Measurements from ENCODE around the gene CFAP91.

Gene CFAP91

GRCh38 chr3:119702530-119703527 lies at the start of gene CFAP91:
TSS of gene CFAP91 (plus strand) at chr3:119703022. CDS start at chr3:119703099, 77 bp downstream.
- Histone ChIP-seq H3K36me3 (ENCODE audit: control insufficient read depth, insufficient read depth, low read length) (no peaks in the 10 kb centered on the region), H3K27me3 (ENCODE audit: control insufficient read depth, insufficient read depth, low read length) (no peaks in the 10 kb centered on the region), H3K27ac (peak within 1 kb of the TSS; percentile 33), H3K4me1 (peaks cover 7% of the 10 kb centered on the region), H3K4me2 (ENCODE audit: low read length) (peak within 1 kb of the TSS; percentile 94), H3K9me3 (ENCODE audit: control insufficient read depth, low read length) (no peaks in the 10 kb centered on the region), H2AFZ (peak within 1 kb of the TSS; percentile 95), H3K4me3 (ENCODE audit: low read depth, low read length) (peak within 1 kb of the TSS; percentile 83), H3K9ac (peak within 1 kb of the TSS; percentile 3), H3K79me2 (no peaks in the 10 kb centered on the region)
- no peak for TF ChIP-seq CTCF (IDR thresholded peaks at IDR 0.05)

- Histone ChIP-seq H3K36me3 (ENCODE audit: control insufficient read depth, insufficient read depth, low read length) (peaks cover 2% of the 10 kb centered on the region), H3K4me1 (peaks cover 3% of the 10 kb centered on the region), H3K27ac (no peak overlapping the region), H3K4me2 (ENCODE audit: low read length) (no peak overlapping the region), H3K9me3 (ENCODE audit: control insufficient read depth, low read length) (no peaks in the 10 kb centered on the region), H3K4me3 (ENCODE audit: low read depth, low read length) (no peak overlapping the region), H3K79me2 (no peaks in the 10 kb centered on the region), H2AFZ (no peak overlapping the region), H3K9ac (no peak overlapping the region), H3K27me3 (ENCODE audit: control insufficient read depth, insufficient read depth, low read length) (no peaks in the 10 kb centered on the region)
- no peak for TF ChIP-seq CTCF (IDR thresholded peaks at IDR 0.05)
Measured at GRCh38 chr3:119653876-119654275, 48.9 kb upstream of the CFAP91 start.

GRCh38 chr3:119657887-119658702 lies 44.7 kb upstream of the CFAP91 start:
- Histone ChIP-seq H3K4me2 (ENCODE audit: low read length) (no peak overlapping the region), H3K4me3 (ENCODE audit: low read depth, low read length) (no peak overlapping the region), H3K27ac (no peak overlapping the region), H3K27me3 (ENCODE audit: control insufficient read depth, insufficient read depth, low read length) (no peaks in the 10 kb centered on the region), H2AFZ (no peak overlapping the region), H3K9me3 (ENCODE audit: control insufficient read depth, low read length) (no peaks in the 10 kb centered on the region), H3K9ac (no peak overlapping the region), H3K79me2 (no peaks in the 10 kb centered on the region), H3K4me1 (peaks cover 21% of the 10 kb centered on the region), H3K36me3 (ENCODE audit: control insufficient read depth, insufficient read depth, low read length) (peaks cover 2% of the 10 kb centered on the region)
- TF ChIP-seq CTCF (IDR thresholded peaks at IDR 0.05) = no peak

GRCh38 chr3:119658994-119659393 lies 43.8 kb upstream of the CFAP91 start:
- Histone ChIP-seq H2AFZ (no peak overlapping the region), H3K79me2 (no peaks in the 10 kb centered on the region), H3K27me3 (ENCODE audit: control insufficient read depth, insufficient read depth, low read length) (no peaks in the 10 kb centered on the region), H3K4me2 (ENCODE audit: low read length) (no peak overlapping the region), H3K9me3 (ENCODE audit: control insufficient read depth, low read length) (no peaks in the 10 kb centered on the region), H3K27ac (no peak overlapping the region), H3K36me3 (ENCODE audit: control insufficient read depth, insufficient read depth, low read length) (peaks cover 2% of the 10 kb centered on the region), H3K4me3 (ENCODE audit: low read depth, low read length) (no peak overlapping the region), H3K4me1 (peaks cover 23% of the 10 kb centered on the region), H3K9ac (no peak overlapping the region)
- no peak for TF ChIP-seq CTCF (IDR thresholded peaks at IDR 0.05)

Data from parathyroid adenoma (tissue), 2 donors.